K562 (cell line): ENCODE data around the gene C1GALT1C1. TPM values are rescaled to one million over a fixed set of nuclear protein-coding genes. Genes with fewer than 3 reads are reported as not detected.

ENCODE experiments used
- ATF1 ChIP-seq, 2 experiments: fragments of 450-650 bp in 1 of 2; IDR thresholded peaks; 2 replicates each; pipeline ENCODE4 v1.6.1; 2016; ENCODE audit warnings: missing compliant biosample characterization in 1 of 2, missing genetic modification characterization in 1 of 2
- CREB1 ChIP-seq, 2 experiments: sonication (generic) in 1 of 2; formaldehyde crosslinking in 1 of 2; IDR thresholded peaks; 2 replicates each; pipeline versions ENCODE4 v1.6.1 to v1.8.0; 2012 to 2022; ENCODE audit warnings: inconsistent platforms in 1 of 2, mild to moderate bottlenecking in 1 of 2, missing genetic modification reagents in 1 of 2, moderate library complexity in 1 of 2
- DIDO1 ChIP-seq: fragments of 450-650 bp; IDR thresholded peaks from 2 replicates; pipeline ENCODE4 v1.6.1; 2016; ENCODE audit warnings: low read depth, missing biosample characterization, missing genetic modification characterization
- EGR1 ChIP-seq: fragments of 450-650 bp; conservative IDR thresholded peaks from 2 replicates; pipeline ENCODE4 v1.6.1; 2017; ENCODE audit warnings: mild to moderate bottlenecking
- ELF1 ChIP-seq: fragments of 200-800 bp; sonication (Bioruptor generic); IDR thresholded peaks from 2 replicates; pipeline ENCODE4 v1.6.1; 2016; ENCODE audit warnings: missing genetic modification characterization, missing compliant biosample characterization
- EP300 ChIP-seq: IDR thresholded peaks from 2 replicates; pipeline ENCODE4 v1.6.1; 2012; ENCODE audit warnings: low read length, improper control_type of control experiment
- KAT7 ChIP-seq: sonication (generic); formaldehyde crosslinking; IDR thresholded peaks from 2 replicates; pipeline ENCODE4 v1.8.0; 2022; ENCODE audit warnings: missing genetic modification reagents, mild to moderate bottlenecking, borderline replicate concordance
- LCOR ChIP-seq: sonication (generic); formaldehyde crosslinking; IDR thresholded peaks from 2 replicates; pipeline ENCODE4 v1.8.0; 2022; ENCODE audit warnings: mild to moderate bottlenecking, missing genetic modification reagents
- NR2C2 ChIP-seq, 2 experiments: fragments of 200-800 bp in 1 of 2; sonication (Bioruptor generic) in 1 of 2; sonication (generic) in 1 of 2; formaldehyde crosslinking in 1 of 2; IDR thresholded peaks; 2 replicates each; pipeline versions ENCODE4 v1.6.1 to v1.8.0; 2016 to 2022; ENCODE audit warnings: mild to moderate bottlenecking in 1 of 2, missing compliant biosample characterization in 1 of 2, missing genetic modification characterization in 1 of 2, missing genetic modification reagents in 1 of 2
- PHF21A ChIP-seq: fragments of 450-650 bp; IDR thresholded peaks from 2 replicates; pipeline ENCODE4 v1.6.1; 2017; ENCODE audit warnings: low read depth, borderline replicate concordance
- SIN3A ChIP-seq, 2 experiments: fragments of 150-350 bp in 1 of 2; IDR thresholded peaks; 2 replicates each; pipeline ENCODE4 v1.6.1; 2011 to 2016; ENCODE audit warnings: borderline replicate concordance in 2 of 2, low read depth in 2 of 2, low read length in 2 of 2, mild to moderate bottlenecking in 2 of 2, moderate library complexity in 2 of 2; ENCODE audit not compliant: control insufficient read depth in 1 of 2
- SMAD3 ChIP-seq: fragments of 450-650 bp; formaldehyde crosslinking; conservative IDR thresholded peaks from 2 replicates; pipeline ENCODE4 v1.4.0; 2020; ENCODE audit warnings: mild to moderate bottlenecking
- TARDBP ChIP-seq: fragments of 450-650 bp; IDR thresholded peaks from 2 replicates; pipeline ENCODE4 v1.6.1; 2016
- ZFP30 ChIP-seq: fragments of 250-450 bp; sonication (Bioruptor Pico); IDR thresholded peaks from 2 replicates; pipeline ENCODE4 v1.8.0; 2022; ENCODE audit warnings: moderate library complexity, mild to moderate bottlenecking, inconsistent platforms, borderline replicate concordance
- ZFX ChIP-seq: sonication (generic); formaldehyde crosslinking; IDR thresholded peaks from 2 replicates; pipeline ENCODE4 v1.8.0; 2022; ENCODE audit warnings: mild to moderate bottlenecking, missing genetic modification reagents, moderate library complexity
- polyA plus RNA-seq, 8 experiments: library from polyadenylated mRNA; depleted of rRNA in 4 of 8; stranded (reverse) in 5 of 8; unstranded in 3 of 8; fragments of >200 nt; fragmentation: Nextera tagmentation in 2 of 8; fragmentation: Illumina TruSeq in 1 of 8; extraction: Ambion mirVana in 2 of 8; extraction: Trizol in 1 of 8; gene quantifications; 2 replicates each; pipeline versions ENCODE4 v1.2.1 to v1.2.3, GENCODE V29; 2011 to 2014; ENCODE audit warnings: inconsistent platforms in 1 of 8, missing spikeins in 1 of 8
- total RNA-seq, 7 experiments: library from RNA; depleted of rRNA in 6 of 7; stranded (reverse); fragments of >200 nt in 6 of 7; fragmentation: Illumina TruSeq in 2 of 7; extraction: Trizol in 2 of 7; gene quantifications; 2 replicates each; pipeline versions ENCODE4 v1.2.1 to v1.2.3, GENCODE V29; 2011 to 2021; ENCODE audit warnings: low replicate concordance in 1 of 7
- TF ChIP-seq, protein P1 (sequence below): fragments of 450-650 bp; formaldehyde crosslinking; conservative IDR thresholded peaks from 2 replicates; pipeline ENCODE4 v1.4.0; 2022; ENCODE audit warnings: mild to moderate bottlenecking, missing genetic modification characterization
- TF ChIP-seq, protein P2 (sequence below): sonication (generic); formaldehyde crosslinking; IDR thresholded peaks from 2 replicates; pipeline ENCODE4 v1.9.0; 2022; ENCODE audit warnings: mild to moderate bottlenecking, missing genetic modification reagents
- TF ChIP-seq, protein P3 (sequence below), 2 experiments: IDR thresholded peaks in 1 of 2; conservative IDR thresholded peaks in 1 of 2; 2 replicates each; pipeline ENCODE4 v1.6.1; 2016; ENCODE audit warnings: low read depth in 2 of 2, mild to moderate bottlenecking in 1 of 2, missing compliant biosample characterization in 1 of 2, missing genetic modification characterization in 1 of 2, moderate library complexity in 1 of 2
- TF ChIP-seq, protein P4 (sequence below): fragments of 200-800 bp; sonication (Bioruptor generic); IDR thresholded peaks from 2 replicates; pipeline ENCODE4 v1.6.1; 2017; ENCODE audit warnings: missing genetic modification characterization, missing compliant biosample characterization

C1GALT1C1 gene
- total and polyA plus RNA-seq, 9 of the 15 experiments (the other 6 are each of a cell fraction or from before 2014, with no cell fraction given) = 9.6 to 49.4 (median 17.1) TPM

DNA sequence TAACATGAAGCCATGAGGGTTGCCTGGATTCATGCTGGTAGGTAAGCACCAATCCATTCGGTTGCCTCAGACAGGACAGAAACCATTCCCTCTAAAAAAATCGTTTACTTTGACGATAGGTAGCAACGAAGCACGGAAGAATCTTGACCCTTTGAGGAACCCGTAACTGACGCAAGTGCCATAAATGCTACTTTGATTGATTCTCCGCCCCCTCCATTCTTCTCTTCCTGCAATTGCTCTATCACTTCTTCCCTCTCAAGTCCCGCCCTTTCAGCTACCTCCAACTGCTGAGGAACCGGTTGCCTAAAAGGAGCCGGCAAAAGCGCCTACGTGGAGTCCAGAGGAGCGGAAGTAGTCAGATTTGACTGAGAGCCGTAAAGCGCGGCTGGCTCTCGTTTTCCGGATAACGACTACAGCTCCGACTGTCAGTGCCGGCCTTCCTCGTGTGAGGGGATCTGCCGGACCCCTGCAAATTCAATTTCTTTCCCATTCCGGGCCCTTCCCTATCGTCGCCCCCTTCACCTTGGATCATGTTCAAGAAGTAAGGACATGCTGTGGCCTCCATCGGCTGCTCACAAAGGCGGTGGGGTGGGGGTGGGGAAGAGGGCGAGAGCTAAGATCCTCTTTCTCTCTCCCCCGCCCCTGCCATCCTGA, 26.0 kb downstream of the C1GALT1C1 start, which contains the start of gene MCTS1 (continued):
- TF ChIP-seq, protein P1, sequence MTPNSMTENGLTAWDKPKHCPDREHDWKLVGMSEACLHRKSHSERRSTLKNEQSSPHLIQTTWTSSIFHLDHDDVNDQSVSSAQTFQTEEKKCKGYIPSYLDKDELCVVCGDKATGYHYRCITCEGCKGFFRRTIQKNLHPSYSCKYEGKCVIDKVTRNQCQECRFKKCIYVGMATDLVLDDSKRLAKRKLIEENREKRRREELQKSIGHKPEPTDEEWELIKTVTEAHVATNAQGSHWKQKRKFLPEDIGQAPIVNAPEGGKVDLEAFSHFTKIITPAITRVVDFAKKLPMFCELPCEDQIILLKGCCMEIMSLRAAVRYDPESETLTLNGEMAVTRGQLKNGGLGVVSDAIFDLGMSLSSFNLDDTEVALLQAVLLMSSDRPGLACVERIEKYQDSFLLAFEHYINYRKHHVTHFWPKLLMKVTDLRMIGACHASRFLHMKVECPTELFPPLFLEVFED (CRISPR knock-in tag) = no peak
- TF ChIP-seq, protein P2, sequence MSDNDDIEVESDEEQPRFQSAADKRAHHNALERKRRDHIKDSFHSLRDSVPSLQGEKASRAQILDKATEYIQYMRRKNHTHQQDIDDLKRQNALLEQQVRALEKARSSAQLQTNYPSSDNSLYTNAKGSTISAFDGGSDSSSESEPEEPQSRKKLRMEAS (CRISPR knock-in tag) = no peak; the same call in 1 of the 2 replicates
- TF ChIP-seq NR2C2 (CRISPR knock-in tag; IDR thresholded peaks at IDR 0.05) = no peak
- TF ChIP-seq NR2C2 (tag; IDR thresholded peaks at IDR 0.05) = no peak
- no peak; the same call in 1 of the 2 replicates for TF ChIP-seq PHF21A
- TF ChIP-seq SIN3A (IDR thresholded peaks at IDR 0.05; ENCODE audit: borderline replicate concordance in 2 of 2, control insufficient read depth in 1 of 2, low read depth in 2 of 2, low read length in 2 of 2) = 0 out of 4 replicates have a peak, but pooled peaks of 1 of the 2 experiments have one; percentile 51
- TF ChIP-seq SMAD3 (CRISPR knock-in tag) = no peak
- 0 out of 2 replicates have a peak, but pooled peaks have one; percentile 33 for TF ChIP-seq LCOR (CRISPR knock-in tag)
- TF ChIP-seq DIDO1 (tag) = peak; percentile 62; the same call in 1 of the 2 replicates
- no peak for TF ChIP-seq KAT7 (CRISPR knock-in tag)
- TF ChIP-seq EP300 = peak; percentile 50
- TF ChIP-seq, protein P3, sequence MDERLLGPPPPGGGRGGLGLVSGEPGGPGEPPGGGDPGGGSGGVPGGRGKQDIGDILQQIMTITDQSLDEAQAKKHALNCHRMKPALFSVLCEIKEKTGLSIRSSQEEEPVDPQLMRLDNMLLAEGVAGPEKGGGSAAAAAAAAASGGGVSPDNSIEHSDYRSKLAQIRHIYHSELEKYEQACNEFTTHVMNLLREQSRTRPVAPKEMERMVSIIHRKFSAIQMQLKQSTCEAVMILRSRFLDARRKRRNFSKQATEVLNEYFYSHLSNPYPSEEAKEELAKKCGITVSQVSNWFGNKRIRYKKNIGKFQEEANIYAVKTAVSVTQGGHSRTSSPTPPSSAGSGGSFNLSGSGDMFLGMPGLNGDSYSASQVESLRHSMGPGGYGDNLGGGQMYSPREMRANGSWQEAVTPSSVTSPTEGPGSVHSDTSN (CRISPR knock-in tag; IDR thresholded peaks at IDR 0.05; ENCODE audit: low read depth) = no peak
- TF ChIP-seq, protein P3 (tag; conservative IDR thresholded peaks at IDR 0.05; ENCODE audit: low read depth) = peak; percentile 76
- peak; percentile 55; the same call in 1 of the 2 replicates for TF ChIP-seq ZFX (CRISPR knock-in tag)
- TF ChIP-seq ELF1 (tag) = peak; percentile 64
- no peak for TF ChIP-seq ATF1 (CRISPR knock-in tag; IDR thresholded peaks at IDR 0.05)
- TF ChIP-seq ATF1 (tag; IDR thresholded peaks at IDR 0.05) = peak; percentile 91
- TF ChIP-seq EGR1 = peak; percentile 93
- TF ChIP-seq ZFP30 (CRISPR knock-in tag) = no peak
- peak; percentile 53; the same call in 1 of the 2 replicates for TF ChIP-seq CREB1 (IDR thresholded peaks at IDR 0.05)
- TF ChIP-seq CREB1 (CRISPR knock-in tag; IDR thresholded peaks at IDR 0.05) = 0 out of 2 replicates have a peak, but pooled peaks have one; percentile 42
- TF ChIP-seq, protein P4, sequence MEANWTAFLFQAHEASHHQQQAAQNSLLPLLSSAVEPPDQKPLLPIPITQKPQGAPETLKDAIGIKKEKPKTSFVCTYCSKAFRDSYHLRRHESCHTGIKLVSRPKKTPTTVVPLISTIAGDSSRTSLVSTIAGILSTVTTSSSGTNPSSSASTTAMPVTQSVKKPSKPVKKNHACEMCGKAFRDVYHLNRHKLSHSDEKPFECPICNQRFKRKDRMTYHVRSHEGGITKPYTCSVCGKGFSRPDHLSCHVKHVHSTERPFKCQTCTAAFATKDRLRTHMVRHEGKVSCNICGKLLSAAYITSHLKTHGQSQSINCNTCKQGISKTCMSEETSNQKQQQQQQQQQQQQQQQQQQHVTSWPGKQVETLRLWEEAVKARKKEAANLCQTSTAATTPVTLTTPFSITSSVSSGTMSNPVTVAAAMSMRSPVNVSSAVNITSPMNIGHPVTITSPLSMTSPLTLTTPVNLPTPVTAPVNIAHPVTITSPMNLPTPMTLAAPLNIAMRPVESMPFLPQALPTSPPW (CRISPR knock-in tag) = no peak; the same call in 1 of the 2 replicates
- TF ChIP-seq TARDBP = no peak
